Loucy (cell line): ENCODE data around the gene TAAR9.

Source experiments
- H2AFZ ChIP-seq: fragments of 200-600 bp; sonication (generic); 2 replicates; pipeline ENCODE4 v1.6.0; 2016; ENCODE audit warnings: antibody characterized with exemption, mild to moderate bottlenecking, low read length, moderate library complexity
- H3F3A ChIP-seq: fragments of 200-600 bp; 2 replicates; pipeline ENCODE4 v1.6.0; 2016; ENCODE audit warnings: antibody characterized with exemption, low read depth, mild to moderate bottlenecking
- H3K27me3 ChIP-seq: fragments of 200-600 bp; sonication (generic); 2 replicates; pipeline ENCODE4 v1.6.1; 2014; ENCODE audit warnings: low read length, mild to moderate bottlenecking; ENCODE audit not compliant: insufficient read depth, poor library complexity, severe bottlenecking
- H3K36me3 ChIP-seq: fragments of 200-600 bp; sonication (generic); 2 replicates; pipeline ENCODE4 v1.6.1; 2016; ENCODE audit warnings: low read length; ENCODE audit not compliant: insufficient read depth
- H3K4me1 ChIP-seq: fragments of 200-600 bp; sonication (generic); 2 replicates; pipeline ENCODE4 v1.5.1; 2014; ENCODE audit warnings: low read length, mild to moderate bottlenecking; ENCODE audit not compliant: insufficient read depth, poor library complexity, severe bottlenecking
- H3K4me2 ChIP-seq: fragments of 200-600 bp; sonication (generic); 2 replicates; pipeline ENCODE4 v1.6.0; 2014; ENCODE audit warnings: antibody characterized with exemption, low read length, low read depth, mild to moderate bottlenecking; ENCODE audit not compliant: poor library complexity, severe bottlenecking
- H3K4me3 ChIP-seq: fragments of 200-600 bp; sonication (generic); 2 replicates; pipeline ENCODE4 v1.5.1; 2014; ENCODE audit warnings: low read length, mild to moderate bottlenecking, mixed read lengths; ENCODE audit not compliant: poor library complexity, severe bottlenecking
- H3K79me2 ChIP-seq: fragments of 200-600 bp; sonication (generic); 2 replicates; pipeline ENCODE4 v1.6.1; 2014; ENCODE audit warnings: low read length; ENCODE audit not compliant: insufficient read depth
- H3K9ac ChIP-seq: fragments of 200-600 bp; sonication (generic); 2 replicates; pipeline ENCODE4 v1.6.0; 2014; ENCODE audit warnings: mild to moderate bottlenecking, low read depth, low read length, moderate library complexity; ENCODE audit not compliant: poor library complexity, severe bottlenecking
- H3K9me2 ChIP-seq: fragments of 200-600 bp; sonication (generic); replicated peaks from 2 replicates; pipeline ENCODE4 v1.6.1; 2016; ENCODE audit warnings: low read depth, low read length, mixed read lengths
- H3K9me3 ChIP-seq: fragments of 200-600 bp; sonication (generic); 2 replicates; pipeline ENCODE4 v1.6.1; 2014; ENCODE audit warnings: mild to moderate bottlenecking, antibody characterized with exemption, low read length, low read depth; ENCODE audit not compliant: insufficient read depth
- H4K20me1 ChIP-seq: fragments of 200-600 bp; sonication (generic); 2 replicates; pipeline ENCODE4 v1.6.0; 2014; ENCODE audit warnings: antibody characterized with exemption, low read length, mild to moderate bottlenecking; ENCODE audit not compliant: insufficient read depth, poor library complexity, severe bottlenecking
- EZH2phosphoT487 ChIP-seq: fragments of 200-600 bp; IDR thresholded peaks from 2 replicates; pipeline ENCODE4 v1.6.1; 2018; ENCODE audit warnings: antibody characterized with exemption, mild to moderate bottlenecking, moderate library complexity, borderline replicate concordance
- TF ChIP-seq, protein P1 (sequence below): fragments of 200-600 bp; sonication (generic); conservative IDR thresholded peaks from 2 replicates; pipeline ENCODE4 v1.5.1; 2014; ENCODE audit warnings: mild to moderate bottlenecking, antibody characterized with exemption, low read length

The TAAR9 gene

DNA sequence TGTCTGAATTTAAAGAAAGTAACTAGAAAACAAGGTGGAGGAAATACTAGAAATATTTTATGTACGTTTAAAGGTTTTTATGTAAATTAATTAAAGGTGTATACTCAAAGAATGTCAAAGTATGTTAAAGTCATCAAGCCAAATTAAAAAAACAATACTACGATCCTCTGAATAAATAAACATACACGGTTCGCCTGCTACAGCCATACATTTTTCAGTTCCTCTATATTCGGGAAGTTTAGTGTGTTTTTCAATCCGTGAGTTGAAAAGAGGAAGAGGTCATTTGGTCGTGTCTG, 25.8 kb upstream of the TAAR9 start:
- no peak overlapping the region for H2AFZ ChIP-seq
- H4K20me1 ChIP-seq = no peaks in the 10 kb centered on the region
- no peak overlapping the region for H3K4me2 ChIP-seq
- H3K9me3 ChIP-seq = no peaks in the 10 kb centered on the region
- H3K9ac ChIP-seq = no peak overlapping the region
- H3K4me1 ChIP-seq = no peaks in the 10 kb centered on the region
- no peak overlapping the region for H3K4me3 ChIP-seq
- no peaks in the 10 kb centered on the region for H3F3A ChIP-seq
- TF ChIP-seq EZH2phosphoT487 = no peak
- TF ChIP-seq, protein P1, sequence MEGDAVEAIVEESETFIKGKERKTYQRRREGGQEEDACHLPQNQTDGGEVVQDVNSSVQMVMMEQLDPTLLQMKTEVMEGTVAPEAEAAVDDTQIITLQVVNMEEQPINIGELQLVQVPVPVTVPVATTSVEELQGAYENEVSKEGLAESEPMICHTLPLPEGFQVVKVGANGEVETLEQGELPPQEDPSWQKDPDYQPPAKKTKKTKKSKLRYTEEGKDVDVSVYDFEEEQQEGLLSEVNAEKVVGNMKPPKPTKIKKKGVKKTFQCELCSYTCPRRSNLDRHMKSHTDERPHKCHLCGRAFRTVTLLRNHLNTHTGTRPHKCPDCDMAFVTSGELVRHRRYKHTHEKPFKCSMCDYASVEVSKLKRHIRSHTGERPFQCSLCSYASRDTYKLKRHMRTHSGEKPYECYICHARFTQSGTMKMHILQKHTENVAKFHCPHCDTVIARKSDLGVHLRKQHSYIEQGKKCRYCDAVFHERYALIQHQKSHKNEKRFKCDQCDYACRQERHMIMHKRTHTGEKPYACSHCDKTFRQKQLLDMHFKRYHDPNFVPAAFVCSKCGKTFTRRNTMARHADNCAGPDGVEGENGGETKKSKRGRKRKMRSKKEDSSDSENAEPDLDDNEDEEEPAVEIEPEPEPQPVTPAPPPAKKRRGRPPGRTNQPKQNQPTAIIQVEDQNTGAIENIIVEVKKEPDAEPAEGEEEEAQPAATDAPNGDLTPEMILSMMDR = no peak
- no peaks in the 10 kb centered on the region for H3K79me2 ChIP-seq
- no peaks in the 10 kb centered on the region for H3K27me3 ChIP-seq
- no peaks in the 10 kb centered on the region for H3K36me3 ChIP-seq
- H3K9me2 ChIP-seq = no peaks in the 10 kb centered on the region

DNA sequence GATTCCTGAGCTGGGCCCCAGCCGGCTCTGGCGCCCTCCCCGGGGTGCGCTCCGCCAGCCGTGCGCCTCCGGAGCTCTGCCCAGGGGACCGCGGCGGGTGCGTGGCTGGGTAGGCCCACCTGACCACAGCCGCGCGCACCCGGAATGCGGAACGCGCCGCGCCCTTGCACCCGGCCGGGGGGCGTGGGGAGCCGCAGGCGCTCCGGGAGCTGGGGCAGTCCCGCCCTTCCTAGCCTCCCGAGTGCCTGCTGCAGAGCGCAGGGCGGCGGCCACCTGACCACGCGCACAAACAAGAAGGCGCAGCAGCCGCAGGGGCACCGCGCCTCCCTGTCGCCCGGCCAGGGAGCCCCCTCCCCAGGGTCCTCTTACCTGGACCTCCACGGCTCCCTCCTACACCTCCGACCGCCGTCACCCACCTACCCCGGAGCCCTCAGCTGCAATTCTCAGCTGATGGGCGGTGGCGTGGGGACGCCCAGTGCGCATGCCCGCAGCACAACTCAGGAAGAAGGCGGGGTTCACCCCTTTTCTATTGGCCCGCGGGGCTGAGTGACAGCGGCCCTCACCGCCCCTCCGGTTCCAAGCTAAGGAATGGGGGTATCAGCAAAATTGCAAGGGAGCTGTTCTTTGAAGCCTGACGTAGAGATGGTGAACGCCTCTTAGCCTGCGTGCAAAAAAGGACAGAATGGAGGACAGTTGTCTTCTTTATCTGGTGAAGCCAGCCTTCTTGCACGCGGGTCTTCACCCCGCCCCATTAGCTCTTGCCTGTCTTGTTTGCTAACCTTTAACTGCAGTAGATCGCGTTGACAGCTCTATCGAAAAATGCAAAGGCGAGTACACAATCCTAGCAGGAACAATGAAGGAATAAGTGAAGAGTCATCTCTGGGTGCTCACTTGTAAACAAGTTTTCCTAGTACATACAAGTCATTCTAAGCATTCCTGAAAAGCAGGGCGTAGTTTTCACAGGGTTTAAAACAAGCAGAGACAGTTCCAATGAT, 25.1 kb upstream of the TAAR9 start, which contains the start of gene STX7:
Gene STX7, minus strand, starts transcription at position 479 of the 995 bp plus-strand sequence. CDS start 9,586 bp downstream, outside the sequence.
- H3K9me2 ChIP-seq = no peaks in the 10 kb centered on the region
- no peaks in the 10 kb centered on the region for H3K79me2 ChIP-seq
- H4K20me1 ChIP-seq = no peaks in the 10 kb centered on the region
- no peak within 1 kb of the TSS for H3K4me3 ChIP-seq
- H3K9ac ChIP-seq = no peak within 1 kb of the TSS
- H3K36me3 ChIP-seq = no peaks in the 10 kb centered on the region
- no peak within 1 kb of the TSS for H3K4me2 ChIP-seq
- H3K27me3 ChIP-seq = no peaks in the 10 kb centered on the region
- no peak within 1 kb of the TSS for H2AFZ ChIP-seq
- H3K9me3 ChIP-seq = no peaks in the 10 kb centered on the region
- TF ChIP-seq, protein P1 = no peak
- no peak for TF ChIP-seq EZH2phosphoT487
- no peaks in the 10 kb centered on the region for H3F3A ChIP-seq
- no peaks in the 10 kb centered on the region for H3K4me1 ChIP-seq

DNA sequence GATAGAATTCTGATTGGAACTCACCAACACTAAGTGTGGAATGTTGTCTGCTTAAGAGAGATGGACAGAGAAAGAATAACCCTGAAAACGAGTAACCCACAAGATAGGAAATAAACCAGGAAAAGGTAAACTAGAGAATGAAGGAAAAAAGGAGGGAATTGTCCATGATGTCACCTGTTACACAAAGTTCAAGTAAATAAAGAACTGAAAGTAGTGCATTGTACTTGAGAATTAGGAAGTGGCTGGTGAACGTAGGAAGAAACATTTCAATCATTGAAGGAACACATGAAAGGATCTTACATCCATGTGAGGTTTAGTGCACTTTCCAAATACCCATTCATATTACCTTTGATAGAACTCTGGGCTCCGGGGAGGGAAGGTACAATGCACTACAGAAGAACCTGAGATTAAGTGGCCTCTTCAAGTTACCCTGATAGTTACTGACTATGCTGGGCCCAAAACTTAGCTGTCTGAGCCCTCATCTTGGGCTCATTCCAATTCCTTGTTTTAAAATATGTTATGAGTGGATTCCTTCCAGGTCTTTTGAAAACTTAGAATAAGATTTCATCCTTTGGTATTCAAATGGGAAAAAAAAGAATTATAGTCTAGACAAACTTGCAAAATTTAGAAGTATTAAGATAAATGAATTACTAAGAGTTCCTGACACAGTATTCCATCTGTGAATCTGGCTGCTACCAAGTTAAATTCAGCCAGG, 24.1 kb upstream of the TAAR9 start:
- Histone ChIP-seq H3K79me2 (no peaks in the 10 kb centered on the region), H4K20me1 (no peaks in the 10 kb centered on the region), H3K9me3 (no peaks in the 10 kb centered on the region), H3K4me1 (no peaks in the 10 kb centered on the region), H2AFZ (no peak overlapping the region), H3K36me3 (no peaks in the 10 kb centered on the region), H3K9ac (no peak overlapping the region), H3K4me3 (no peak overlapping the region), H3K27me3 (no peaks in the 10 kb centered on the region), H3K4me2 (no peak overlapping the region), H3K9me2 (no peaks in the 10 kb centered on the region), H3F3A (no peaks in the 10 kb centered on the region)
- TF ChIP-seq, protein P1 = no peak
- TF ChIP-seq EZH2phosphoT487 = no peak
